ENCODE data around the gene UPK1B. TPM values are rescaled to one million over a fixed set of nuclear protein-coding genes. Genes with fewer than 3 reads are reported as not detected.

Gene UPK1B
- total and polyA plus RNA-seq, 4 donors, result 0.21 to 2.1 (median 0.56) TPM

- H3K27me3 ChIP-seq (ENCODE audit: control insufficient read depth in 3 of 3, insufficient read depth in 3 of 3, low read length in 2 of 3), result no peaks in the 10 kb centered on the region
- H3K27ac ChIP-seq (ENCODE audit: low read depth in 1 of 2, low read length in 1 of 2), result no peak overlapping the region
- WGBS, 2 donors, result 86 to 90% methylated on average over 1 of the region's 1 CpG
- ATAC-seq (ENCODE audit: insufficient read depth, low FRiP score) (no peak), DNase-seq (no peak)
- no peak overlapping the region for H3K4me3 ChIP-seq
- H3K36me3 ChIP-seq (ENCODE audit: control insufficient read depth in 4 of 4, insufficient read depth in 4 of 4, low read length in 4 of 4), result no peaks in the 10 kb centered on the region
- no peak overlapping the region for H3K9ac ChIP-seq (ENCODE audit: insufficient read depth in 1 of 2, low read length in 2 of 2)
- no peaks in the 10 kb centered on the region for H3K9me3 ChIP-seq (ENCODE audit: control insufficient read depth in 4 of 4, insufficient read depth in 3 of 4, low read length in 3 of 4)
- TF ChIP-seq, protein P1, sequence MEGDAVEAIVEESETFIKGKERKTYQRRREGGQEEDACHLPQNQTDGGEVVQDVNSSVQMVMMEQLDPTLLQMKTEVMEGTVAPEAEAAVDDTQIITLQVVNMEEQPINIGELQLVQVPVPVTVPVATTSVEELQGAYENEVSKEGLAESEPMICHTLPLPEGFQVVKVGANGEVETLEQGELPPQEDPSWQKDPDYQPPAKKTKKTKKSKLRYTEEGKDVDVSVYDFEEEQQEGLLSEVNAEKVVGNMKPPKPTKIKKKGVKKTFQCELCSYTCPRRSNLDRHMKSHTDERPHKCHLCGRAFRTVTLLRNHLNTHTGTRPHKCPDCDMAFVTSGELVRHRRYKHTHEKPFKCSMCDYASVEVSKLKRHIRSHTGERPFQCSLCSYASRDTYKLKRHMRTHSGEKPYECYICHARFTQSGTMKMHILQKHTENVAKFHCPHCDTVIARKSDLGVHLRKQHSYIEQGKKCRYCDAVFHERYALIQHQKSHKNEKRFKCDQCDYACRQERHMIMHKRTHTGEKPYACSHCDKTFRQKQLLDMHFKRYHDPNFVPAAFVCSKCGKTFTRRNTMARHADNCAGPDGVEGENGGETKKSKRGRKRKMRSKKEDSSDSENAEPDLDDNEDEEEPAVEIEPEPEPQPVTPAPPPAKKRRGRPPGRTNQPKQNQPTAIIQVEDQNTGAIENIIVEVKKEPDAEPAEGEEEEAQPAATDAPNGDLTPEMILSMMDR (IDR thresholded peaks at IDR 0.05; ENCODE audit: control extremely low read depth, extremely low read depth), result no peak
- H3K4me1 ChIP-seq (ENCODE audit: control insufficient read depth in 5 of 5, insufficient read depth in 5 of 5, low read length in 5 of 5), result peaks cover 0 to 6% (median 0%) of the 10 kb centered on the region in 5 donors
Observed at GRCh38 chr3:119191800-119192199, 18.4 kb downstream of the UPK1B start.

GRCh38 chr3:119194237-119195150 is 21.1 kb downstream of the UPK1B start:
- no peak for DNase-seq
- Histone ChIP-seq H3K27ac (ENCODE audit: low read depth in 1 of 2, low read length in 1 of 2) (no peak overlapping the region), H3K4me3 (no peak overlapping the region), H3K9ac (ENCODE audit: insufficient read depth in 1 of 2, low read length in 2 of 2) (no peak overlapping the region), H3K27me3 (ENCODE audit: control insufficient read depth in 3 of 3, insufficient read depth in 3 of 3, low read length in 2 of 3) (no peaks in the 10 kb centered on the region), H3K36me3 (ENCODE audit: control insufficient read depth in 4 of 4, insufficient read depth in 4 of 4, low read length in 4 of 4) (no peaks in the 10 kb centered on the region), H3K9me3 (ENCODE audit: control insufficient read depth in 4 of 4, insufficient read depth in 3 of 4, low read length in 3 of 4) (no peaks in the 10 kb centered on the region), H3K4me1 (ENCODE audit: control insufficient read depth in 5 of 5, insufficient read depth in 5 of 5, low read length in 5 of 5) (no peaks in the 10 kb centered on the region)
- TF ChIP-seq, protein P1 (IDR thresholded peaks at IDR 0.05; ENCODE audit: control extremely low read depth, extremely low read depth), result no peak
- no peak for ATAC-seq (ENCODE audit: insufficient read depth, low FRiP score)
- 88 to 90% methylated on average over 7 of the region's 7 CpGs for WGBS, 2 donors

DNA sequence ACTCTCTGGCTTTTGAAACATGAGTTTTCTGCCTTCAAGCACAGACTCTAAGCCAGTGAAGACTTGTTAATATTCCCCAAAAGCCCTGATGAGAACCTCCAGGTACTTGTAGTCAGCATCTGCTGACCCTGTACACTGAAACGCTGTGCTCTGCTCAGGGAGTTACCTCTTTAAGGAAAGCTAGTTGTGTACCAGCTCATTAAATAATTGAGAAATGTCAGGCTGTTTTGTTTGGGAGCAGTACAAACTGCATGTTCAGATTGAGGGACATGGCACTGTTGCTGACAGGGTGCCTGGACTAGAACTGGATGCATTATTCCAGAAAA is 21.7 kb downstream of the UPK1B start:
- no peak for ATAC-seq (ENCODE audit: insufficient read depth, low FRiP score)
- 79 to 91% methylated on average over 1 of the region's 1 CpG for WGBS, 2 donors
- H3K27me3 ChIP-seq (ENCODE audit: control insufficient read depth in 3 of 3, insufficient read depth in 3 of 3, low read length in 2 of 3), result no peaks in the 10 kb centered on the region
- H3K36me3 ChIP-seq (ENCODE audit: control insufficient read depth in 4 of 4, insufficient read depth in 4 of 4, low read length in 4 of 4), result no peaks in the 10 kb centered on the region
- H3K4me3 ChIP-seq, result no peak overlapping the region
- no peak overlapping the region for H3K9ac ChIP-seq (ENCODE audit: insufficient read depth in 1 of 2, low read length in 2 of 2)
- H3K4me1 ChIP-seq (ENCODE audit: control insufficient read depth in 5 of 5, insufficient read depth in 5 of 5, low read length in 5 of 5), result no peaks in the 10 kb centered on the region
- no peak overlapping the region for H3K27ac ChIP-seq (ENCODE audit: low read depth in 1 of 2, low read length in 1 of 2)
- H3K9me3 ChIP-seq (ENCODE audit: control insufficient read depth in 4 of 4, insufficient read depth in 3 of 4, low read length in 3 of 4), result no peaks in the 10 kb centered on the region
- TF ChIP-seq, protein P1 (IDR thresholded peaks at IDR 0.05; ENCODE audit: control extremely low read depth, extremely low read depth), result no peak
- no peak for DNase-seq

Data from lung (tissue), 12 donors.